G401 (cell line): ENCODE measurements around the gene DDX59. TPM values are rescaled to one million over a fixed set of nuclear protein-coding genes. Genes with fewer than 3 reads are reported as not detected.
"Not testable (repeated sequence)": the region's sequence is repeated elsewhere in the genome, so short reads cannot be mapped to it uniquely, and the experiment has no call there.

Source experiments
- DNase-seq: peaks from one replicate; pipeline ENCODE4 v3.0.0-alpha.2; 2015; ENCODE audit warnings: low spot score
- in situ Hi-C: cut with HindIII; loops from 2 replicates; pipeline ENCODE4 v1.10.0; 2016; ENCODE audit warnings: low sequenced_read_pairs, mixed read lengths
- total RNA-seq: library from RNA; depleted of rRNA; stranded (reverse); fragments of >200 nt; shearing (Covaris generic); gene quantifications from 2 replicates; pipeline ENCODE4 v1.2.3, GENCODE V29; 2014

Gene DDX59
- total RNA-seq, 1 experiment from 2014 or later = 20.6 TPM

- DNase-seq = no peak
- in situ Hi-C loops = no loop called here
These were observed 33.0 kb downstream of the DDX59 start for GRCh38 chr1:200636681-200637080.

- in situ Hi-C loops = no loop called here
- DNase-seq = no peak
These were observed 35.2 kb downstream of the DDX59 start for GRCh38 chr1:200634261-200635122.

GRCh38 chr1:200631375-200631774, 38.3 kb downstream of the DDX59 start:
- in situ Hi-C loops = no loop called here
- DNase-seq = no peak

GRCh38 chr1:200630515-200630899, 39.2 kb downstream of the DDX59 start:
- in situ Hi-C loops, DNase-seq: not testable (repeated sequence)

GRCh38 chr1:200629876-200630514, 39.7 kb downstream of the DDX59 start:
- DNase-seq = no peak
- in situ Hi-C loops = no loop called here

GRCh38 chr1:200628223-200628881, 41.4 kb downstream of the DDX59 start:
- in situ Hi-C loops = no loop called here

GRCh38 chr1:200627575-200628222, 42.0 kb downstream of the DDX59 start:
- in situ Hi-C loops = no loop called here
- DNase-seq = no peak

More at GRCh38 chr1:200628223-200628881, 41.4 kb downstream of the DDX59 start:
- no peak for DNase-seq

GRCh38 chr1:200626853-200627534, 42.7 kb downstream of the DDX59 start:
- no peak for DNase-seq
- in situ Hi-C loops = no loop called here

- in situ Hi-C loops = no loop called here
- DNase-seq = no peak
These were observed 44.3 kb downstream of the DDX59 start for GRCh38 chr1:200625381-200625824.

GRCh38 chr1:200624679-200625335, 44.9 kb downstream of the DDX59 start:
- in situ Hi-C loops = no loop called here
- DNase-seq = no peak

GRCh38 chr1:200620273-200621131, 49.2 kb downstream of the DDX59 start, which contains the start of gene KIF14:
KIF14 (minus strand) TSS chr1:200620751; CDS start chr1:200618723, 2,028 bp downstream.
- in situ Hi-C loops = no loop called here
- DNase-seq = peak; percentile 85

- DNase-seq = no peak
- in situ Hi-C loops = no loop called here
These were observed 49.8 kb downstream of the DDX59 start for GRCh38 chr1:200619894-200620272.

GRCh38 chr1:200610846-200611245, 58.9 kb downstream of the DDX59 start:
- in situ Hi-C loops = no loop called here
- no peak for DNase-seq

- in situ Hi-C loops = no loop called here
- no peak for DNase-seq
These were observed 67.1 kb downstream of the DDX59 start for GRCh38 chr1:200602632-200603031.
